ENCODE measurements around the gene TXNDC8.

GRCh38 chr9:110256380-110257096 is 81.1 kb downstream of the TXNDC8 start, which contains the start of gene TXN:
- TF ChIP-seq, protein P1, sequence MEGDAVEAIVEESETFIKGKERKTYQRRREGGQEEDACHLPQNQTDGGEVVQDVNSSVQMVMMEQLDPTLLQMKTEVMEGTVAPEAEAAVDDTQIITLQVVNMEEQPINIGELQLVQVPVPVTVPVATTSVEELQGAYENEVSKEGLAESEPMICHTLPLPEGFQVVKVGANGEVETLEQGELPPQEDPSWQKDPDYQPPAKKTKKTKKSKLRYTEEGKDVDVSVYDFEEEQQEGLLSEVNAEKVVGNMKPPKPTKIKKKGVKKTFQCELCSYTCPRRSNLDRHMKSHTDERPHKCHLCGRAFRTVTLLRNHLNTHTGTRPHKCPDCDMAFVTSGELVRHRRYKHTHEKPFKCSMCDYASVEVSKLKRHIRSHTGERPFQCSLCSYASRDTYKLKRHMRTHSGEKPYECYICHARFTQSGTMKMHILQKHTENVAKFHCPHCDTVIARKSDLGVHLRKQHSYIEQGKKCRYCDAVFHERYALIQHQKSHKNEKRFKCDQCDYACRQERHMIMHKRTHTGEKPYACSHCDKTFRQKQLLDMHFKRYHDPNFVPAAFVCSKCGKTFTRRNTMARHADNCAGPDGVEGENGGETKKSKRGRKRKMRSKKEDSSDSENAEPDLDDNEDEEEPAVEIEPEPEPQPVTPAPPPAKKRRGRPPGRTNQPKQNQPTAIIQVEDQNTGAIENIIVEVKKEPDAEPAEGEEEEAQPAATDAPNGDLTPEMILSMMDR (IDR thresholded peaks at IDR 0.05), result no peak
- TF ChIP-seq EZH2 (IDR thresholded peaks at IDR 0.05; ENCODE audit: borderline replicate concordance, insufficient read depth, low read depth, low read length, poor library complexity, severe bottlenecking), result no peak
